HepG2 (cell line): ENCODE measurements around the gene TUG1. TPM values are rescaled to one million over a fixed set of nuclear protein-coding genes. Genes with fewer than 3 reads are reported as not detected.

Experiments used
- ATAC-seq: fragments of 200-7000 bp; cut with Tn5 transposase; 3 replicates; pipeline ENCODE4 v1.9.1; 2020; ENCODE audit warnings: mild to moderate bottlenecking, moderate library complexity
- BruUV-seq: library from RNA; stranded (reverse); fragments of 400-500 nt; replicated peaks from 2 replicates; lab custom pipeline; 2021; lab: Mats Ljungman, UMichigan
- CTCF ChIA-PET: fragments of 300-600 bp; formaldehyde crosslinking; extraction: SDS; loops from one replicate; lab custom pipeline; 2021; ENCODE audit warnings: low total read pairs, inconsistent platforms, low intra/inter-chr PET ratio; lab: Yijun Ruan, JAX
- POLR2A ChIA-PET: fragments of 350-600 bp; sonication (Branson Sonifier 250); formaldehyde crosslinking; loops from one replicate; lab custom pipeline; 2020; ENCODE audit warnings: antibody characterized with exemption, inconsistent platforms; lab: Yijun Ruan, JAX
- DNase-seq: peaks from one replicate; pipeline ENCODE4 v3.0.0-alpha.2; 2015; ENCODE audit warnings: low spot score
- FAIRE-seq: peaks from 3 replicates; lab custom pipeline; 2011; peaks lifted over from hg19 to GRCh38; lab: Jason Lieb, UNC
- H2AFZ ChIP-seq: one replicate; pipeline ENCODE4 v1.6.1; 2011; ENCODE audit warnings: low read length, inconsistent platforms
- H3K27ac ChIP-seq: fragments of 300-600 bp; 3 replicates; pipeline ENCODE4 v1.8.0; 2011; ENCODE audit warnings: mixed run types, mild to moderate bottlenecking, mixed read lengths, low read length, inconsistent platforms; ENCODE audit not compliant: insufficient read depth; ENCODE audit errors: extremely low read length
- H3K27me3 ChIP-seq, 2 experiments: fragments of 200-600 bp in 1 of 2; 2 replicates in 1 of 2; 3 replicates in 1 of 2; pipeline versions ENCODE4 v1.6.0 to v1.8.0; 2011; ENCODE audit warnings: low read length in 2 of 2, mild to moderate bottlenecking in 2 of 2, moderate library complexity in 2 of 2, inconsistent platforms in 1 of 2; ENCODE audit not compliant: insufficient read depth in 2 of 2, control insufficient read depth in 1 of 2
- H3K36me3 ChIP-seq, 2 experiments: fragments of 200-600 bp in 1 of 2; replicated peaks in 1 of 2; 2 replicates in 1 of 2; 3 replicates in 1 of 2; pipeline versions ENCODE4 v1.5.1 to v1.8.0; 2011; ENCODE audit warnings: low read length in 2 of 2, inconsistent platforms in 1 of 2; ENCODE audit not compliant: insufficient read depth in 2 of 2, control insufficient read depth in 1 of 2
- H3K4me1 ChIP-seq: 2 replicates; pipeline ENCODE4 v1.5.1; 2012; ENCODE audit warnings: low read length, inconsistent platforms; ENCODE audit not compliant: insufficient read depth
- H3K4me2 ChIP-seq: 2 replicates; pipeline ENCODE4 v1.6.0; 2011; ENCODE audit warnings: low read depth, low read length, inconsistent platforms
- H3K4me3 ChIP-seq, 3 experiments: fragments of 200-600 bp in 1 of 3; sonication (generic), shearing (Covaris generic) in 1 of 3; replicated peaks in 1 of 3; 2 replicates each; pipeline ENCODE4 v1.5.1; 2011 to 2016; ENCODE audit warnings: low read length in 3 of 3, inconsistent platforms in 2 of 3, low read depth in 2 of 3, mild to moderate bottlenecking in 2 of 3, control low read depth in 1 of 3, mixed read lengths in 1 of 3; ENCODE audit not compliant: insufficient read depth in 1 of 3
- H3K79me2 ChIP-seq: one replicate; pipeline ENCODE4 v1.6.1; 2011; ENCODE audit warnings: low read length, inconsistent platforms; ENCODE audit not compliant: insufficient read depth
- H3K9ac ChIP-seq: 2 replicates; pipeline ENCODE4 v1.6.0; 2011; ENCODE audit warnings: mild to moderate bottlenecking, low read depth, low read length, inconsistent platforms; ENCODE audit not compliant: insufficient read depth
- H3K9me3 ChIP-seq: 2 replicates; pipeline ENCODE4 v1.5.1; 2012; ENCODE audit warnings: mild to moderate bottlenecking, low read length
- H4K20me1 ChIP-seq: 2 replicates; pipeline ENCODE4 v1.6.0; 2011; ENCODE audit warnings: inconsistent platforms, mild to moderate bottlenecking, low read length, moderate library complexity; ENCODE audit not compliant: insufficient read depth
- AKAP8 ChIP-seq: sonication (generic); formaldehyde crosslinking; IDR thresholded peaks from 2 replicates; pipeline ENCODE4 v1.5.1; 2020; ENCODE audit warnings: mild to moderate bottlenecking, missing genetic modification reagents
- ARNTL ChIP-seq: sonication (generic); formaldehyde crosslinking; IDR thresholded peaks from 2 replicates; pipeline ENCODE4 v1.4.0; 2020; ENCODE audit warnings: mild to moderate bottlenecking, missing genetic modification reagents
- ASH2L ChIP-seq: fragments of 300-600, 200-600 bp; sonication (generic); IDR thresholded peaks from 2 replicates; pipeline ENCODE4 v1.7.0; 2017; ENCODE audit warnings: low read depth, mild to moderate bottlenecking, moderate library complexity, mixed read lengths, low read length; ENCODE audit not compliant: insufficient read length
- IRF2 ChIP-seq: IDR thresholded peaks from 2 replicates; pipeline ENCODE4 v1.6.1; 2018; ENCODE audit warnings: missing genetic modification reagents, missing compliant biosample characterization
- KDM5A ChIP-seq: fragments of 200-600 bp; sonication (generic); IDR thresholded peaks from 2 replicates; pipeline ENCODE4 v1.7.0; 2018; ENCODE audit warnings: antibody characterized with exemption, mild to moderate bottlenecking, low read length, borderline replicate concordance
- MED13 ChIP-seq: sonication (generic); formaldehyde crosslinking; IDR thresholded peaks from 2 replicates; pipeline ENCODE4 v1.5.0; 2020; ENCODE audit warnings: missing genetic modification reagents
- MYPOP ChIP-seq: sonication (generic); formaldehyde crosslinking; IDR thresholded peaks from 2 replicates; pipeline ENCODE4 v1.8.1; 2023; ENCODE audit warnings: mild to moderate bottlenecking, moderate library complexity, missing genetic modification reagents
- SP1 ChIP-seq, 2 experiments: fragments of 450-650 bp in 1 of 2; sonication (generic) in 1 of 2; formaldehyde crosslinking in 1 of 2; IDR thresholded peaks; 2 replicates each; pipeline versions ENCODE4 v1.4.0 to v1.6.1; 2016 to 2020; ENCODE audit warnings: missing genetic modification reagents in 1 of 2
- TBX2 ChIP-seq: sonication (generic); formaldehyde crosslinking; IDR thresholded peaks from 2 replicates; pipeline ENCODE4 v1.5.0; 2020; ENCODE audit warnings: missing genetic modification reagents, mild to moderate bottlenecking, borderline replicate concordance
- UBTF ChIP-seq: sonication (generic); formaldehyde crosslinking; IDR thresholded peaks from 2 replicates; pipeline ENCODE4 v1.4.0; 2020; ENCODE audit warnings: mild to moderate bottlenecking, missing genetic modification reagents
- ZBTB33 ChIP-seq: sonication (generic); formaldehyde crosslinking; IDR thresholded peaks from 2 replicates; pipeline ENCODE4 v1.4.0; 2020; ENCODE audit warnings: missing genetic modification reagents
- ZNF337 ChIP-seq: sonication (generic); formaldehyde crosslinking; IDR thresholded peaks from 2 replicates; pipeline ENCODE4 v1.5.1; 2020; ENCODE audit warnings: missing genetic modification reagents, low read depth, mild to moderate bottlenecking, borderline replicate concordance
- ZNF446 ChIP-seq: sonication (generic); formaldehyde crosslinking; IDR thresholded peaks from 2 replicates; pipeline ENCODE4 v1.5.0; 2020; ENCODE audit warnings: mild to moderate bottlenecking, missing genetic modification reagents
- WGBS: methylation state at CpG from one replicate; pipeline ENCODE4 v1.1.6; 2017; ENCODE audit warnings: low lambda C conversion rate; 5-methylcytosine and 5-hydroxymethylcytosine counted together
- in situ Hi-C: cut with HindIII; loops from 2 replicates; pipeline ENCODE4 v1.10.0; 2017; ENCODE audit warnings: low pct_unique_long_range_greater_than_20kb; ENCODE audit not compliant: extremely low pct_ligation_motif_present
- intact Hi-C: fragments of 100-400 bp; cut with micrococcal nuclease; formaldehyde crosslinking; loops from one replicate; pipeline ENCODE4 v1.10.0; 2022; ENCODE audit not compliant: unreplicated experiment
- polyA plus RNA-seq, 8 experiments: library from polyadenylated mRNA; depleted of rRNA in 3 of 8; stranded (reverse) in 7 of 8; unstranded in 1 of 8; fragments of >200 nt; fragmentation: Illumina TruSeq in 4 of 8; extraction: Trizol in 4 of 8; gene quantifications; 2 replicates each; pipeline versions ENCODE4 v1.2.1 to v1.2.3, GENCODE V29; 2011 to 2016; ENCODE audit warnings: low read depth in 4 of 8, missing spikeins in 1 of 8, mixed read lengths in 1 of 8; ENCODE audit not compliant: insufficient read depth in 1 of 8
- total RNA-seq, 5 experiments: library from RNA; depleted of rRNA; stranded (reverse); fragments of >200 nt; fragmentation: Illumina TruSeq; extraction: Trizol; gene quantifications; 2 replicates each; pipeline ENCODE4 v1.2.3, GENCODE V29; 2016; ENCODE audit warnings: low read depth in 1 of 5

TUG1 gene
- total and polyA plus RNA-seq, 2 of the 13 experiments (the other 11 are each of a cell fraction or from before 2014, with no cell fraction given): 35.2 to 122 TPM

DNA sequence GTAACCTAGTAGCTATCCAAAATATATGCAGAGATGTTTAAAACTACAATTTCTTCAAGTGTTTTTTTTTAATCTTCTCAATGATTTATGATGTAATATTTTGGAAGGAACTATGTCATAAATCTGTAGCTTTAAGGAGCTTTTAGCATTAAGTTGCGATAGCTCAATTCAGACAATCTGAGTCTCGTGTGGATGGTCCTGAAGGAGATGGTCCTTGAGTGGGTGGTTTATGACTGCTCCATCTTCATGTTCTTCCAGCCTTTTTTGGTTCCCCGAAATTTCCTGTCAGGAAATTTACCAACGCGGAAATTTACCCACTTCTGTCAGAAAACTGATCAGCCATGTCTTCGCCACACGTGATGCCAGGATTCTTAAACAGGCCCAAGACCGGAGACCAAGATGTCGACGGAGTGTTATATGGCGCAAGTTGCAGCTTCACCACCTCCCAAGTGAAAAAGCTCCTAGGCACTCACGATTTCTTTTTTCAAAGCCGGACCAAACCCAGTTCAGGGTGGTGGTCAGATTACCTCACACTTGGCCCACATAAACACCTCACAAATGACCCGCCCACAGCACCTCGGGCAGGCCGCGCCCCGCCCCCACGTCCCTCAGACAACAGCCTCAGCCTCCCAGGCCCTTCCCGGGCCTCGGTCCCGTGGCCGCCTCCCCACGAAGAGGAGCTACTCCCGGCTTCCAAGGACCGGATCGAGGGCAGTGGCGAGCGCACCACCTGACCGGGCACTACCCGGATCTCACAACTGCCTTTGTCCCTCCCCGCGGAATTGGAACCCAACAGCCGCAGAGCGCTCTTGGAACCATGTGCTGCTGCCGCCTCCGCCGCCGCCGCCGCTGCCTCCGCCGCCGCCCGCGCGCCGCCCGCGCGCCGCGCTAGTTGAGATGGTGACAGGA, 796 bp upstream of the TUG1 start, which contains the start of gene MORC2 (continued):
- no peak for TF ChIP-seq ASH2L
- no peak for TF ChIP-seq ARNTL (CRISPR knock-in tag)
- no peak for TF ChIP-seq ZNF337 (CRISPR knock-in tag)

DNA sequence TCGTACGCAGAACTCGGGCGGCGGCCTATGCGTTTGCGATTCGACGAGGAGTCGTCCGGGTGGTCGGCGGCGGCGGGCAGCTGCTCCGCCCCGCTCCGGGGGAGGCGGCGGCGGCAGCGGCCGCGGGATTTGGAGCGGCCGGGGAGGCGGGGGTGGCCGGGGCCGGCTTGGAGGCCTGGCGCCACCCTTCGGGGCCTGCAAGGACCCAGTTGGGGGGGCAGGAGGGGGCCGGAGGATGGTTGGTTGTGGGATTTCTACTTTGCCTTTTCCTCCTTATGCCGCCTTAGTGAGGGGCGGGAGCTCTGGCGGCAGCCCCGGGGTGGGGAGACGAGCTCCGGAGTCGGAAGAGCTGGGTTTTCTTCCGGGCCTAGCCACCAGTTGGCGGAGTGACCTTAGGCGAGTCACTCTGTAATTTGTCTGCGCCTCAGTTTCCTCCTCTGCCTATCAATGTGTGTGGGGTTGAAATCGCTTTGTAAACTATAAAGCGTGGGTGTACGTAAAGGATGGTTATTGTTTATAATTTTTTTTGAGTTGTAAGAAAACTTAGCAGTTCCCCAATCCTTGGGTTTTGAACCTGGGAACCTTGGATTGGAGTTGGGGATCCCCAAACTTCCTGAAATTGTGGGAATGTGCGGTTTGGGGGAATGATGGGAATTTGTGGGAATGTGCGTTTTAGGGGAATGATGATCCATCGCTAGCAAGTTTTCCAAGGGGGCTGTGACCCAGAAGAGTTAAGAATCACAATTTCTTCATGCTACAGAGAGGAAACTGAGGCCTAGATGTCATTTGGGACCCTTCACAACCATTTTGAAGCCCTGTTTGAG, 679 bp downstream of the TUG1 start:
- H3K4me3 ChIP-seq: peak overlapping the region; percentile 80 to 89 (median 88)
- H3K27me3 ChIP-seq: no peaks in the 10 kb centered on the region; a peak in 1 of 5 replicates
- intact Hi-C loops: loop anchor here (5.0 kb wide), 2 partner anchors 88 to 113 kb away; partner anchors contain the start of gene SMTN
- peak overlapping the region; percentile 96 for H3K4me2 ChIP-seq
- BruUV-seq: no TSS peak
- H3K9me3 ChIP-seq: no peaks in the 10 kb centered on the region
- in situ Hi-C loops: loop anchor here (5.0 to 10.0 kb wide), 2 partner anchors 113 to 175 kb away; partner anchors contain the start of genes PLA2G3 and SMTN
- H3K27ac ChIP-seq: peak overlapping the region; percentile 84
- peaks cover 62% of the 10 kb centered on the region for H3K4me1 ChIP-seq
- H2AFZ ChIP-seq: no peak overlapping the region
- ATAC-seq: peak; percentile 31
- POLR2A ChIA-PET: interaction anchor here (0.6 to 7.6 kb wide), 25 partner anchors 9 to 378 kb away, joined by 3 to 113 read pairs (median 4); partner anchors contain the start of genes DUSP18, PATZ1, PES1 and RNF185
- peak overlapping the region; percentile 84 for H3K9ac ChIP-seq
- H3K36me3 ChIP-seq: peaks cover 3 to 34% of the 10 kb centered on the region in 2 experiments; a peak in 3 of 5 replicates
- peaks cover 77% of the 10 kb centered on the region for H3K79me2 ChIP-seq
- WGBS: 2% methylated on average over 15 of the region's 49 CpGs
- CTCF ChIA-PET: no interaction called here
- DNase-seq: peak; percentile 12
- FAIRE-seq: no peak
- peaks cover 23% of the 10 kb centered on the region for H4K20me1 ChIP-seq
- 0 out of 2 replicates have a peak, but pooled peaks have one; percentile 24 for TF ChIP-seq UBTF (CRISPR knock-in tag)
- no peak for TF ChIP-seq IRF2 (CRISPR knock-in tag)
- TF ChIP-seq KDM5A: peak; percentile 77
- 0 out of 2 replicates have a peak, but pooled peaks have one; percentile 5 for TF ChIP-seq ZNF446 (CRISPR knock-in tag)
- no peak for TF ChIP-seq SP1 (IDR thresholded peaks at IDR 0.05)
- no peak for TF ChIP-seq SP1 (CRISPR knock-in tag; IDR thresholded peaks at IDR 0.05)
- no peak for TF ChIP-seq TBX2 (CRISPR knock-in tag)
- no peak for TF ChIP-seq MED13 (CRISPR knock-in tag)
- TF ChIP-seq MYPOP (CRISPR knock-in tag): 0 out of 2 replicates have a peak, but pooled peaks have one; percentile 8
- no peak for TF ChIP-seq ZBTB33 (CRISPR knock-in tag)
- TF ChIP-seq ASH2L: peak; percentile 67
- 0 out of 2 replicates have a peak, but pooled peaks have one; percentile 31 for TF ChIP-seq AKAP8
